ENCODE measurements around the gene ARL13A. TPM values are rescaled to one million over a fixed set of nuclear protein-coding genes. Genes with fewer than 3 reads are reported as not detected.

The ARL13A gene
- total RNA-seq, result not detected
- long read RNA-seq, result 0 reads

DNA sequence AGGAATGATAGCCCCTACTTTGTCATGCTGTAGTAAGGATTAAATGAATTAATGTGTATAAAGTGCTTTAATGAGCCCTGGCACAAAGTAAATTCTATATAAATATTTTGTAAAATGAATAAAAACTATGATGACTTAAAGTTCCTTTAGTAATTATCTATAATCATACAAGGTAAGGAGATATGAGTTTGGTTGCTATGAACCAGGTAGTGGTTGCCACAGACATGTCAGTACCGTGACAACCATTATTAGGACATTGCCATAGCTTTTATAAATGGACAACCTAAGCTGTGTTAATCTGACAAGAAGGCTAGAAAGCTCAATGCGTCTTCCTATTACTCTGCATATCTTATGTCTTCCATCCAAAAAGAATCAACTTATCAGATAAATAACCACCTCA is at the start of gene ARL13A:
Gene ARL13A (plus strand): TSS at position 301 of the 400 bp plus-strand sequence. CDS start 3,982 bp downstream, outside the sequence.
- DNase-seq (ENCODE audit: low spot score), result no peak
- intact Hi-C loops (cut with DNase I), result no loop called here

DNA sequence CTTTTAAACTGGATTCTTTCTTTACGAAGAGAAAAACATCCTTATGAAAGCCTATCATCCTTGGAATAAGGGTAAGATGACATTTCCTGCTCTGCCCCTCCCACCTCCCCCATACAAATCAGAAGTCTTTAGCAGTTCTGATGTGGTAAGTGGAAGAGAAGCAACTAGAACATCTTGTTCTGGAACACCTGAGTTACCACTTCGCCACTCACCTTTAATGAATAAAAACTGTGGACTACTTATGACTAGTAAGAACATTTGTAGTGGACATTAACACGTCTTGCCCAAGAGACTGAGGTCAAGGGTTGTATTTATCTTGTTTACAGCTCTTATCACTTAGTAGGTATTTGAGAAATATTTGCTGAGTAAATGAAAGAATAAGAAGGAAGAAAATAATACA is 45.1 kb upstream of the ARL13A start:
- intact Hi-C loops (cut with DNase I), result no loop called here
- no peak for DNase-seq (ENCODE audit: low spot score)

DNA sequence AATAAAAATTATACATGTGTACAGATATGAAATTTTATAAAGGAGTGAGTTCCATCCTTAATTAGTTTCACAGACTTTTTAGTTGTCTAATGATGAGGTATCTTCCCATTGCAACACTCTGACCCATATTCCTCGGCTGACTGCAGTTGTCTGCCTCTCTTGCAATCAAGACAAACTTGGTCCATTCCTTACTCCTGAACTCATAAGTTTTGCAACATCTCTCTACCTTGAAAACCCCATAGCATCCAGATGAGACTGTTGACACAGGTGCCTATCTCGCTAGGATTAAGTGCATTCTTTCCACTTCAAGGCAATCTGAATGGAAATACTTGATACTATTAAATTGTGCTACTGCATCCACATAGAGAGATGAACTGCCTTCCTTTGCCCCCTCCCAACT is 43.1 kb upstream of the ARL13A start:
- intact Hi-C loops (cut with DNase I), result no loop called here
- DNase-seq (ENCODE audit: low spot score), result no peak

- DNase-seq (ENCODE audit: low spot score), result no peak
- intact Hi-C loops (cut with DNase I), result no loop called here
Observed at GRCh38 chrX:100928660-100929613, 40.6 kb upstream of the ARL13A start, which contains the start of gene XKRX. TSS of gene XKRX (minus strand) at chrX:100928917. CDS start at chrX:100928304, 613 bp downstream.

DNA sequence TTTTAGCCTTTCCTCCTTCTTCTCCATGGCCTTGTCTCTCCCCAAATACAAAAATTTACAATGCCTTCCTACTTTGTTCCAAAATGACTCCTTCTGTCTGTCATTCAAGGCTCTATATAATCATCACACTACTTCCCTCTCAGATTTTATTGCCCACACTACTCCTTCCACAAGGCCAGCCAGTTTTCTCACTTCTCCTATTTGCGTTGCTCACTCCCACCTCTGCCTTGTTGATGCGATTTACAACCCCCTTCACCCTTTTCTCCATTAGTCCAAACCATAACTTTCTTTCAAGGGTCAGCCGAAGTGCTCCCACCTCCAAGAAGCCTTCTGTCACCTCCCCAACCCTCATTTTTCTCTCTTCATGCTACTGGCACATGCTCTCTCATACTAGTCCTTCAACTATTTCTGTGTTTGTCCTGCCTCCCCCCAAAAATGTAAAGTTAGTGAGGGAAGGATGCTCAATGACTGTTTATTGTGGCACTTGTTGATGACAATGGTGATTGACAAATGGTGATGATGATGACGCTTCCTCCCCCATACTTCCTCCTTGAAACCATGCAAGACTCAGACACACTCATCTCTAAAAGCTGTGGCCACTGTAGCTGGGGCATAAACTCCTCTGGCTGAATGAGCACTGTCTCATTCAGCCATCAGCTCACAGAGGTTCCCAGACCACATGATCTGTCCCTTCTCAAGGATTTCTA is 38.1 kb upstream of the ARL13A start:
- no peak for DNase-seq (ENCODE audit: low spot score)
- intact Hi-C loops (cut with DNase I), result no loop called here

DNA sequence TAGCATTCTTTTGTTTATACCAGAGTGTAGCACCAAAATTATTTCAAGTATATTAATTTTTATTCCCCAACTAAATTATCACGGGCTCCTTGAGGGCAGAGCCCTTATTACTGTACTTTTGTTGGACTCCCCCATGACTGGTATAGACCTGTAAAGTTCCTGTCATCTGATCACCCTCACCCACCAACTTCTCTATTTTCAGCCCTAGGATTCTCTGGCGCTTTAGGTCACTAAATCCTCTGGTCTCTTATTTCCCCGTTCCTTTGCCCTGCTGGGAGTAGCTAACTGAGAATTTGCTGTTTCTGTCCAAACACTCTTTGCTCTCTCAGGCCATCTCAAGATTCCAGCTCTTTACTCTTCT is 37.6 kb upstream of the ARL13A start:
- intact Hi-C loops (cut with DNase I), result no loop called here

GRCh38 chrX:100935767-100936166 is 33.7 kb upstream of the ARL13A start:
- no peak for DNase-seq (ENCODE audit: low spot score)
- intact Hi-C loops (cut with DNase I), result no loop called here

More for the DNA sequence above, 37.6 kb upstream of the ARL13A start:
- DNase-seq (ENCODE audit: low spot score), result no peak

- no peak for DNase-seq (ENCODE audit: low spot score)
- intact Hi-C loops (cut with DNase I), result no loop called here
Observed at GRCh38 chrX:100939333-100939732, 30.2 kb upstream of the ARL13A start.

DNA sequence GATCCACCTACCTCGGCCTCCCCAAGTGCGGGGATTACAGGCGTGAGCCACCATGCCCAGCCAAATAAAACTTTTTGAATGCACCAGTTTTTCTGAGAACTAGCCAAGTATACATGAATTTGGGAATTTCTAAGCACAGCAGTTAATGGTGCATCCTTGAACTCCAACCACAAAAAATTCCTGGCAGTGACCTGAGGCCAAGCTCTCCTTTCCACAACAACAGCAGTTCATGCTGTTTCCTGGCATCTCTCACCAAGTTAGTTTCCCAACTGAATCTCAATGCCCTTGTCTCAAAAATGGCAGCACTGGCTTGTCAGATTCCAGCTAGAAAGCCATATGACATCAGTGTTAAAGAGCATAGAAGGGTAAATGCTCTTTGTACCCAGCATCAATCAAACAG is 24.9 kb upstream of the ARL13A start:
- no peak for DNase-seq (ENCODE audit: low spot score)

DNA sequence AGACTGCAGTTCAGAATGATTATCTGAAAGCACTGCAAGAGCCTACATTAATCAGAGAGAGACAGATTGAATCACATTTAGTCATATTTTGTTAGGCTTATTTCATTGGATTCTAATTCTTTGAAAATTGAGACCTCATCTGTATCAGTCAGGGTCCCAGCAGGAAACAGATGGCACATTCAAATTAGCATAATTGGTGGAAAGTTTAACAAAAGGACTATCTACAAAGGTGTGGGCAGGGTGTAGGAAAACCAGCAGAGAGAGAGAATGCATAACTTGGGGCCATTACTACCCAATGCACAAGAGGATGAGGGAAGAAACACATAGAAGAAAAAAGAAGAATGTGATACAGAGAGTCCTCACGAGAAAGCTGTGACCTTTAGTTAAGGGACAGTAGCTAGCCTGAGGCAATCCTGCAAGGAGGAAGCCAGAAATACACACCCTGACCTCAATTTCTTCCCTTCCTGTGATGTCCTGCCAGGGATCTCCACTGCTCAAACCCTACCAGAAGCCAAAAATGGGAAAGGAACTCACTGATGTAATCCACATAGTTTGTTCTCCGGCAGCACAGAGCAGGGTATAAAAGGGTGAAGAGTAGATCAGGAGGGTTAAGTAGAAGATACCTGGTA is 23.1 kb upstream of the ARL13A start:
- intact Hi-C loops (cut with DNase I), result no loop called here
- DNase-seq (ENCODE audit: low spot score), result no peak

More for the DNA sequence above, 24.9 kb upstream of the ARL13A start:
- intact Hi-C loops (cut with DNase I), result no loop called here

- intact Hi-C loops (cut with DNase I), result no loop called here
- no peak for DNase-seq (ENCODE audit: low spot score)
Observed at GRCh38 chrX:100948557-100948956, 21.0 kb upstream of the ARL13A start.

DNA sequence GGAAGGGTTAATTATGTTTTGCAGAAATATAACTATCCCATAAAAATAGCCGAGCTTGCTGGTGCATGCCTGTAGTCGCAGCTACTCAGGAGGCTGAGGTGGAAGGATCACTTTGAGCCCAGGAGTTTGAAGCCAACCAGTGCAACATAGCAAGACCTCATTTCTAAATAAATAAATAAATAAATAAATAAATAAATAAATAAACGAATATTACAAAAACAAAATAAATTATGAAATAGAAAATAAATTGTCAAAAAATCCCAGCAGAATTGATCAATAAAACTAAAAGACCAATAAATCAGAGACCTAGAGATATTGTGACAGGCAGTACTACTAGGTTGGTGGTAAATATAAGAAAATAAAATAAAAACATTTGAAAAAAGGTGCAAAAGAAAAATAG is 6.7 kb upstream of the ARL13A start:
- intact Hi-C loops (cut with DNase I), result no loop called here
- no peak for DNase-seq (ENCODE audit: low spot score)

GRCh38 chrX:100964362-100964761 is 5.1 kb upstream of the ARL13A start:
- intact Hi-C loops (cut with DNase I), result no loop called here

GRCh38 chrX:100969936-100970335 is 428 bp downstream of the ARL13A start:
- no peak for DNase-seq (ENCODE audit: low spot score)
- intact Hi-C loops (cut with DNase I), result no loop called here

More at GRCh38 chrX:100964362-100964761, 5.1 kb upstream of the ARL13A start:
- DNase-seq (ENCODE audit: low spot score), result no peak

GRCh38 chrX:100973411-100973810 is 3.9 kb downstream of the ARL13A start:
- DNase-seq (ENCODE audit: low spot score), result no peak
- intact Hi-C loops (cut with DNase I), result no loop called here

- intact Hi-C loops (cut with DNase I), result no loop called here
- DNase-seq (ENCODE audit: low spot score), result no peak
Observed at GRCh38 chrX:100975212-100975611, 5.7 kb downstream of the ARL13A start.

DNA sequence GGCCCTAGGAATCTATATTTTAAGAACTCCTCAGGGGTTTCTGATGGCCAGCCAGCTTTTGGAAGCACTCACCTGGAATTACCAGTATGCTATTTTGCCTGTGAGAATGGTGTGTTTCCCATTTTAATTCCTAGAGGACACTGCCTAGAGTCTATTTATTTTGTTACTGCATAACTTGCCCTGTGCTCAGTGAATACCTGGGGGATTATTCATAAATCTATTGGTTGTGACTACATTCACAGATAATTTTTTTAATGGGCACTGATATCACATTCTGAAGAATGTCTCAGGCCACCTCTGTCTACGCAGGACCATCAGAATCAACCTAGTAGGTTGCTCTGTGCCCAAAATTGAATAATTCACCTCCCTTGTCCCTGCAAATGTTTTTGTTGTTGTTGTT is 6.7 kb downstream of the ARL13A start:
- intact Hi-C loops (cut with DNase I), result no loop called here
- no peak for DNase-seq (ENCODE audit: low spot score)

- DNase-seq (ENCODE audit: low spot score), result no peak
- intact Hi-C loops (cut with DNase I), result no loop called here
Observed at GRCh38 chrX:100979881-100980607, 10.5 kb downstream of the ARL13A start.

DNA sequence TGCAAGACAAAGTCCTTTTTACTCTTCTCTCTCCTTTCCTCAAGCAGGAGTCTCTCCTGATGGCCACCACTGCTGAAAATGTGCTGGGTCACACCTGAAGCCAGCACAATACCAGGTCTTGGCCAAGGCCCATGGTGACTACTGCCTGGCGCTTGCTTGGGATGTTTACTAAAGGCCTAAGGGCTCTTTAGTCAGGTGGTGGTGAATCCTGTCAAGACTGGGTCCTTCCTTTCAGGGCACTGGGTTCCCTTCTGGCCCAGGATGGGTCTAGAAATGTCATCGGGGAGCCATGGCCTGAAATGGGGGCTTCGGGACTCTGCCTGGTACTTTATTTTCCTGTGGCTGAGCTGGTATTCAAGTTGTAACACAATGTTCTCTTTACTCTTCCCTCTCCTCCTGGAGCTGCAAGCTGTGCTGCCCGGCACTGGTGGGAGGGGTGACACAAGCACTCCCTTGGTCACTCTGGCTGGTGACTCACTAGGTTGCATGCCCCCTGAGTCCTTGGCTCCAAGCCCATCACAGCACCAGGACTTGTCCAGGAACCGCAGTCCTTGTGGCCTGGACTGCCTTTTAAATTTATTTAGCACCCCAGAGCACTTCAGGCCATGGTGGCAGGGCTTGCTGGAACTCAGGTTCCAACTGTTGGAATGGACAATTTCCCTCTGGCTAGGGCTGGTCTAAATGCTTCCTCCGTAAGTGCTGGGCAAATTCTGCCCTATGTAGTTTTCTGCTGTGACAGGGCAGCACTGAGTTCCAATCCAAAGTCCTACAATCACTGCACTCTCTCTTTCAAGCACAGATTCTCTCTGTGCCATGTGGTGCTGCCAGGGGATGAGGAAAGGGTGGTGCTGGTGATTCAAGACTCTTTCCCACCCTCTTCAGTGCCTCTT is 11.3 kb downstream of the ARL13A start:
- DNase-seq (ENCODE audit: low spot score), result no peak
- intact Hi-C loops (cut with DNase I), result no loop called here
